ENCODE data around the gene FSIP1. TPM values are rescaled to one million over a fixed set of nuclear protein-coding genes. Genes with fewer than 3 reads are reported as not detected.

Gene FSIP1
- total RNA-seq, 2 donors from 2014 or later: 0.77 to 1.7 TPM

GRCh38 chr15:39770748-39771689 is 11.6 kb downstream of the FSIP1 start:
- H3K4me1 ChIP-seq (ENCODE audit: control insufficient read depth, insufficient read depth, low read length): no peaks in the 10 kb centered on the region
- peaks cover 3% of the 10 kb centered on the region for H3K4me1 Mint-ChIP-seq
- peak overlapping the region; percentile 25 for H3K27ac ChIP-seq (ENCODE audit: low read depth, low read length)
- peaks cover 10% of the 10 kb centered on the region for H3K9me3 ChIP-seq (ENCODE audit: control insufficient read depth, low read length)
- H3K27me3 Mint-ChIP-seq (ENCODE audit: insufficient read depth): no peaks in the 10 kb centered on the region
- H3K27ac Mint-ChIP-seq: no peak overlapping the region
- no peak overlapping the region for H3K4me3 Mint-ChIP-seq
- H3K27me3 ChIP-seq (ENCODE audit: control insufficient read depth, insufficient read depth, low read length, poor library complexity, severe bottlenecking): no peaks in the 10 kb centered on the region
- H3K9ac ChIP-seq (ENCODE audit: extremely low read depth, low read length, poor library complexity, severe bottlenecking): no peak overlapping the region
- H3K9me3 Mint-ChIP-seq: peaks cover 17% of the 10 kb centered on the region
- H3K36me3 ChIP-seq (ENCODE audit: control insufficient read depth, insufficient read depth, low read length): no peaks in the 10 kb centered on the region
- peaks cover 7% of the 10 kb centered on the region for H3K36me3 Mint-ChIP-seq (ENCODE audit: low read depth)
- 81 to 89% methylated on average over 5 to 8 of the region's 8 CpGs for WGBS, 2 experiments (ENCODE audit: insufficient coverage in 1 of 2, insufficient read length in 1 of 2)
- no peak overlapping the region for H3K4me3 ChIP-seq (ENCODE audit: low read length)
- no peak for TF ChIP-seq CTCF (conservative IDR thresholded peaks at IDR 0.05)
- no peak for DNase-seq

- Mint-ChIP-seq H3K4me3 (no peak overlapping the region), H3K27ac (no peak overlapping the region), H3K36me3 (ENCODE audit: low read depth) (peaks cover 7% of the 10 kb centered on the region), H3K4me1 (peaks cover 3% of the 10 kb centered on the region), H3K27me3 (ENCODE audit: insufficient read depth) (no peaks in the 10 kb centered on the region), H3K9me3 (peaks cover 17% of the 10 kb centered on the region)
- Histone ChIP-seq H3K27me3 (ENCODE audit: control insufficient read depth, insufficient read depth, low read length, poor library complexity, severe bottlenecking) (no peaks in the 10 kb centered on the region), H3K4me1 (ENCODE audit: control insufficient read depth, insufficient read depth, low read length) (no peaks in the 10 kb centered on the region), H3K27ac (ENCODE audit: low read depth, low read length) (no peak overlapping the region), H3K4me3 (ENCODE audit: low read length) (no peak overlapping the region), H3K9me3 (ENCODE audit: control insufficient read depth, low read length) (peaks cover 10% of the 10 kb centered on the region), H3K36me3 (ENCODE audit: control insufficient read depth, insufficient read depth, low read length) (no peaks in the 10 kb centered on the region), H3K9ac (ENCODE audit: extremely low read depth, low read length, poor library complexity, severe bottlenecking) (no peak overlapping the region)
- 92 to 94% methylated on average over 5 of the region's 5 CpGs for WGBS, 2 experiments (ENCODE audit: insufficient coverage in 1 of 2, insufficient read length in 1 of 2)
- TF ChIP-seq CTCF (conservative IDR thresholded peaks at IDR 0.05): peak; percentile 39
- DNase-seq: no peak
Observed at GRCh38 chr15:39767921-39768320, 14.7 kb downstream of the FSIP1 start.

- no peak for TF ChIP-seq CTCF (conservative IDR thresholded peaks at IDR 0.05)
- no peaks in the 10 kb centered on the region for H3K27me3 ChIP-seq (ENCODE audit: control insufficient read depth, insufficient read depth, low read length, poor library complexity, severe bottlenecking)
- no peak overlapping the region for H3K27ac ChIP-seq (ENCODE audit: low read depth, low read length)
- 100% methylated on average over 2 of the region's 2 CpGs; no CpG with 5 or more reads in 1 of the 2 experiments for WGBS, 2 experiments (ENCODE audit: insufficient coverage in 1 of 2, insufficient read length in 1 of 2)
- H3K9me3 ChIP-seq (ENCODE audit: control insufficient read depth, low read length): peaks cover 7% of the 10 kb centered on the region
- DNase-seq: no peak
- no peak overlapping the region for H3K27ac Mint-ChIP-seq
- no peak overlapping the region for H3K4me3 Mint-ChIP-seq
- H3K27me3 Mint-ChIP-seq (ENCODE audit: insufficient read depth): no peaks in the 10 kb centered on the region
- no peaks in the 10 kb centered on the region for H3K36me3 Mint-ChIP-seq (ENCODE audit: low read depth)
- no peaks in the 10 kb centered on the region for H3K9me3 Mint-ChIP-seq
- H3K4me1 ChIP-seq (ENCODE audit: control insufficient read depth, insufficient read depth, low read length): no peaks in the 10 kb centered on the region
- H3K9ac ChIP-seq (ENCODE audit: extremely low read depth, low read length, poor library complexity, severe bottlenecking): no peak overlapping the region
- H3K4me3 ChIP-seq (ENCODE audit: low read length): no peak overlapping the region
- H3K4me1 Mint-ChIP-seq: no peaks in the 10 kb centered on the region
- no peaks in the 10 kb centered on the region for H3K36me3 ChIP-seq (ENCODE audit: control insufficient read depth, insufficient read depth, low read length)
Observed at GRCh38 chr15:39761006-39761405, 21.6 kb downstream of the FSIP1 start.
